HEK293 (cell line): Measurements from ENCODE around the gene MTERF1.

ENCODE experiments used
- SP2 ChIP-seq: fragments of 450-650 bp; formaldehyde crosslinking; IDR thresholded peaks from 2 replicates; pipeline ENCODE4 v1.5.1; 2016; ENCODE audit warnings: missing biosample characterization, missing genetic modification characterization
- ZNF133 ChIP-seq: fragments of 450-650 bp; formaldehyde crosslinking; IDR thresholded peaks from 2 replicates; pipeline ENCODE4 v1.5.1; 2016; ENCODE audit warnings: missing biosample characterization, missing genetic modification characterization
- ZNF18 ChIP-seq: fragments of 450-650 bp; formaldehyde crosslinking; IDR thresholded peaks from 2 replicates; pipeline ENCODE4 v1.5.1; 2016; ENCODE audit warnings: missing biosample characterization, missing genetic modification characterization
- ZNF292 ChIP-seq: fragments of 450-650 bp; formaldehyde crosslinking; IDR thresholded peaks from 2 replicates; pipeline ENCODE4 v1.5.1; 2016; ENCODE audit warnings: low read depth, missing biosample characterization, missing genetic modification characterization, borderline replicate concordance
- ZNF423 ChIP-seq: fragments of 450-650 bp; formaldehyde crosslinking; IDR thresholded peaks from 2 replicates; pipeline ENCODE4 v1.5.1; 2016; ENCODE audit warnings: missing biosample characterization, missing genetic modification characterization
- ZNF426 ChIP-seq: fragments of 450-650 bp; formaldehyde crosslinking; IDR thresholded peaks from 2 replicates; pipeline ENCODE4 v1.5.1; 2017; ENCODE audit warnings: missing biosample characterization, missing genetic modification characterization, mild to moderate bottlenecking, inconsistent platforms, moderate library complexity
- ZNF560 ChIP-seq: fragments of 450-650 bp; formaldehyde crosslinking; IDR thresholded peaks from 2 replicates; pipeline ENCODE4 v1.5.1; 2017; ENCODE audit warnings: missing biosample characterization, missing genetic modification characterization, borderline replicate concordance
- ZNF660 ChIP-seq: fragments of 450-650 bp; IDR thresholded peaks from 2 replicates; pipeline ENCODE4 v1.5.1; 2018; ENCODE audit warnings: missing biosample characterization, mild to moderate bottlenecking, missing genetic modification characterization
- TF ChIP-seq, protein P1 (sequence below): fragments of 450-650 bp; formaldehyde crosslinking; IDR thresholded peaks from 2 replicates; pipeline ENCODE4 v1.5.1; 2016; ENCODE audit warnings: missing biosample characterization, missing genetic modification characterization

DNA sequence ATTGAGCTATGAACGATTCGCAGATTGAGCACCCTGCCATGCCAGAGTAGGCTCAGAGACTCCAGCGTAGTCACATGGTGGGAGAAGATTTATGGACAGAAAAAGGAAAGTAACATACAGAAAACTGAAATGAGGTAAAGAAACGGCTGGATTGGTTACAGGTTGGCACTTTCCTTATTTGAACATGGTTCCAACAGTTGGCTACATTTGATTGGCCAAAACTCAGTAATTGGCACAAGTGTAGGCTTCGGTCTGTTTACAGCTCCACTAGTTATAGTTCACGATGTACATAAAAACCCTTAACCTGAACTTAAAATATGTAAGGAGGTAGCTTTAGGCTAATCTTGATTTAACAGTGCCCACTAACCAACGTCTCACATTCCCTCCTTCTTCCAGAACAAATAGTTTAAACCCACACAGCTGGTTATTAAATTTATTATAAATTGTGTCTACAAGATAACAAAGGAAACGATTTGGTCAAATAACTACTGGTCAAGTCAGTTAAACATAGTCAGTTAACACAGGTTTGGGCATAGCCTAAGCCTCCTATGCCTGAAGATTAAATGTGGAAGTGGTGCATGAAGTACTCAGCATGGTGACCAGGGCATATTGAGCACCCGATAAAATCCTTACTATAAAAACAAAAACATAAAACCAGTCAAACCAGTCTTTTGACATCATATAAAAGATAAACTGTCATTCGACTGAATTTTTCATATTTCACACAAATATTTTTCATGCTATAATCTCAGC, 17.9 kb upstream of the MTERF1 start:
- TF ChIP-seq ZNF18 (tag by site-specific recombination) (no peak), ZNF133 (tag by site-specific recombination) (no peak), ZNF423 (tag by site-specific recombination) (no peak), SP2 (tag by site-specific recombination) (no peak), ZNF560 (tag by site-specific recombination) (no peak), ZNF660 (tag by site-specific recombination) (no peak), ZNF292 (tag by site-specific recombination) (no peak), ZNF426 (no peak)
- TF ChIP-seq, protein P1, sequence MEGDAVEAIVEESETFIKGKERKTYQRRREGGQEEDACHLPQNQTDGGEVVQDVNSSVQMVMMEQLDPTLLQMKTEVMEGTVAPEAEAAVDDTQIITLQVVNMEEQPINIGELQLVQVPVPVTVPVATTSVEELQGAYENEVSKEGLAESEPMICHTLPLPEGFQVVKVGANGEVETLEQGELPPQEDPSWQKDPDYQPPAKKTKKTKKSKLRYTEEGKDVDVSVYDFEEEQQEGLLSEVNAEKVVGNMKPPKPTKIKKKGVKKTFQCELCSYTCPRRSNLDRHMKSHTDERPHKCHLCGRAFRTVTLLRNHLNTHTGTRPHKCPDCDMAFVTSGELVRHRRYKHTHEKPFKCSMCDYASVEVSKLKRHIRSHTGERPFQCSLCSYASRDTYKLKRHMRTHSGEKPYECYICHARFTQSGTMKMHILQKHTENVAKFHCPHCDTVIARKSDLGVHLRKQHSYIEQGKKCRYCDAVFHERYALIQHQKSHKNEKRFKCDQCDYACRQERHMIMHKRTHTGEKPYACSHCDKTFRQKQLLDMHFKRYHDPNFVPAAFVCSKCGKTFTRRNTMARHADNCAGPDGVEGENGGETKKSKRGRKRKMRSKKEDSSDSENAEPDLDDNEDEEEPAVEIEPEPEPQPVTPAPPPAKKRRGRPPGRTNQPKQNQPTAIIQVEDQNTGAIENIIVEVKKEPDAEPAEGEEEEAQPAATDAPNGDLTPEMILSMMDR (tag by site-specific recombination) = no peak
